B cell (primary cell): ENCODE data around the gene LEMD2. TPM values are rescaled to one million over a fixed set of nuclear protein-coding genes. Genes with fewer than 3 reads are reported as not detected.

Experiments
- ATAC-seq: fragments of 200-7000 bp; cut with Tn5 transposase; one replicate; pipeline ENCODE4 v1.10.0; 2021; ENCODE audit warnings: low read depth, mild to moderate bottlenecking, moderate number of reproducible peaks, moderate library complexity
- CTCF ChIA-PET: fragments of 350-600 bp; sonication (Branson Sonifier 250); formaldehyde crosslinking; loops from one replicate; lab custom pipeline; 2021; ENCODE audit warnings: antibody characterized with exemption, inconsistent platforms; lab: Charles Lee
- POLR2A ChIA-PET: fragments of 350-600 bp; sonication (Branson Sonifier 250); formaldehyde crosslinking; loops from one replicate; lab custom pipeline; 2021; ENCODE audit warnings: antibody characterized with exemption; lab: Charles Lee
- DNase-seq: peaks from one replicate; pipeline ENCODE4 v3.0.0; 2013
- H2AFZ ChIP-seq: 2 replicates; pipeline ENCODE4 v1.6.1; 2012; ENCODE audit warnings: mild to moderate bottlenecking, low read depth, low read length; ENCODE audit not compliant: insufficient read depth, poor library complexity, severe bottlenecking
- H3K27ac ChIP-seq, 2 donors: 1 replicate in 1 of 2; 2 replicates in 1 of 2; pipeline ENCODE4 v1.5.1; 2012 to 2013; ENCODE audit warnings: low read length in 2 of 2, mild to moderate bottlenecking in 2 of 2, moderate library complexity in 1 of 2
- H3K27me3 ChIP-seq, 4 experiments: fragments of 200-600 bp in 1 of 4; sonication (generic) in 1 of 4; replicated peaks in 1 of 4; 1 replicate in 2 of 4; 2 replicates in 2 of 4; pipeline versions ENCODE4 v1.6.1 to v1.7.0; 2013 to 2016; ENCODE audit warnings: low read length in 3 of 4, mild to moderate bottlenecking in 2 of 4, mixed read lengths in 1 of 4, moderate library complexity in 1 of 4; ENCODE audit not compliant: insufficient read depth in 4 of 4, control insufficient read depth in 3 of 4; ENCODE audit errors: control extremely low read depth in 1 of 4
- H3K36me3 ChIP-seq, 2 experiments: replicated peaks in 1 of 2; 1 replicate in 1 of 2; 2 replicates in 1 of 2; pipeline versions ENCODE4 v1.6.1 to v1.7.1; 2013; ENCODE audit warnings: low read length in 1 of 2; ENCODE audit not compliant: insufficient read depth in 2 of 2, control insufficient read depth in 1 of 2; ENCODE audit errors: control extremely low read depth in 1 of 2, extremely low read depth in 1 of 2
- H3K4me1 ChIP-seq, 2 donors: fragments of 200-600 bp in 1 of 2; sonication (generic) in 1 of 2; 1 replicate in 1 of 2; 2 replicates in 1 of 2; pipeline versions ENCODE4 v1.5.1 to v1.6.1; 2013 to 2017; ENCODE audit warnings: low read length in 2 of 2; ENCODE audit not compliant: control insufficient read depth in 2 of 2, insufficient read depth in 2 of 2
- H3K4me2 ChIP-seq: replicated peaks from 2 replicates; pipeline ENCODE3; 2012; ENCODE audit warnings: mild to moderate bottlenecking, low read depth, low read length; ENCODE audit not compliant: poor library complexity, severe bottlenecking
- H3K4me3 ChIP-seq, 5 experiments: fragments of 200-600 bp in 1 of 5; sonication (generic) in 1 of 5; 1 replicate in 3 of 5; 2 replicates in 2 of 5; pipeline versions ENCODE4 v1.5.1 to v1.7.0; 2011 to 2016; ENCODE audit warnings: low read length in 4 of 5, mild to moderate bottlenecking in 4 of 5, low read depth in 2 of 5, control low read depth in 1 of 5, moderate library complexity in 1 of 5; ENCODE audit not compliant: insufficient read depth in 1 of 5; ENCODE audit errors: control extremely low read depth in 1 of 5, extremely low read depth in 1 of 5
- H3K79me2 ChIP-seq: fragments of 200-600 bp; sonication (generic); one replicate; pipeline ENCODE4 v1.6.0; 2016; ENCODE audit warnings: low read length; ENCODE audit not compliant: control insufficient read depth, insufficient read depth
- H3K9ac ChIP-seq: fragments of 200-600 bp; sonication (generic); 2 replicates; pipeline ENCODE4 v1.6.1; 2017; ENCODE audit warnings: mild to moderate bottlenecking, low read length, moderate library complexity
- H3K9me3 ChIP-seq, 3 donors: one replicate each; pipeline versions ENCODE4 v1.6.1 to v1.7.1; 2013; ENCODE audit warnings: low read length in 2 of 3; ENCODE audit not compliant: control insufficient read depth in 2 of 3, insufficient read depth in 1 of 3; ENCODE audit errors: control extremely low read depth in 1 of 3
- H4K20me1 ChIP-seq: 2 replicates; pipeline ENCODE4 v1.6.0; 2012; ENCODE audit warnings: mild to moderate bottlenecking, low read length; ENCODE audit not compliant: insufficient read depth, control insufficient read depth, poor library complexity, severe bottlenecking
- H3K27ac Mint-ChIP-seq: one replicate; pipeline ENCODE4 v1.8.0; 2021; ENCODE audit warnings: mixed read lengths
- H3K27me3 Mint-ChIP-seq: one replicate; pipeline ENCODE4 v1.8.0; 2021; ENCODE audit warnings: mixed read lengths
- H3K4me1 Mint-ChIP-seq: one replicate; pipeline ENCODE4 v1.8.0; 2021; ENCODE audit warnings: mixed read lengths
- H3K4me3 Mint-ChIP-seq: one replicate; pipeline ENCODE4 v1.8.0; 2021; ENCODE audit warnings: mixed read lengths
- H3K9me3 Mint-ChIP-seq: one replicate; pipeline ENCODE4 v1.8.0; 2022; ENCODE audit warnings: mixed read lengths; ENCODE audit not compliant: insufficient read depth
- CTCF ChIP-seq: fragments of 200-600 bp; IDR thresholded peaks from one replicate; pipeline ENCODE4 v1.8.0; 2022; ENCODE audit warnings: antibody characterized with exemption, mild to moderate bottlenecking
- EZH2 ChIP-seq: IDR thresholded peaks from 2 replicates; pipeline ENCODE4 v1.6.1; 2012; ENCODE audit warnings: borderline replicate concordance, low read depth, mild to moderate bottlenecking, moderate library complexity, low read length; ENCODE audit not compliant: insufficient read depth, poor library complexity, severe bottlenecking
- WGBS: methylation state at CpG from one replicate; pipeline ENCODE4 v1.1.5; 2013; ENCODE audit warnings: missing lambda C conversion rate; ENCODE audit not compliant: insufficient coverage; 5-methylcytosine and 5-hydroxymethylcytosine counted together
- intact Hi-C: fragments of 100-400 bp; cut with micrococcal nuclease; formaldehyde crosslinking; loops from one replicate; pipeline ENCODE4 v1.10.0; 2022
- polyA plus RNA-seq: library from polyadenylated mRNA; depleted of rRNA; stranded (reverse); fragments of >200 nt; gene quantifications from 2 replicates; pipeline ENCODE4 v1.2.3, GENCODE V29; 2012
- total RNA-seq, 2 donors: library from RNA; stranded (reverse); fragments of 120-200 nt in 1 of 2; gene quantifications; 1 replicate in 1 of 2; 2 replicates in 1 of 2; pipeline versions ENCODE4 v1.2.3 to v1.2.4, GENCODE V29; 2013 to 2022

LEMD2 gene
- total and polyA plus RNA-seq, 2 donors (not counting 1 experiment from before 2014, with no cell fraction given) = 58.7 to 113 TPM

DNA sequence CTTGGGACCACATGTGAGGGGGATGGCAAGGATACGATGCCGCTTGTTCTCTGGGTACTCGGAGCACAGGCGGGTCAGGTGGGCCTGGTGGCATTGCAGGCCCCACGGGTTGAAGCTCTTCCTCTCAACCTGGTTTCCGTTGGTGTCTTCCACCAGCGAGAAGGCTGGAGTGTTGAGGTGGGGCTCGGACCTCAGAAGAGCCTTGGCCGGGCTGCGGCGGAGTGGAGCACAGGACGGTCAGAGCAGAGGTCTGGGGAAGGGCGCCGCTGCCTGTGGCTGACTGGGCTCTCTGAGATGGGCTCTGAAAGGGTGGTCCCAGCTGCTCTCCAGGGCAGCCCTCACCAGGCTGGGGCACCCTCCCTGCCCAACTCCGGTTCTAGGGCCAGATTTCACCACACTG is 62.2 kb downstream of the LEMD2 start:
- Histone ChIP-seq H2AFZ (no peak overlapping the region), H3K4me2 (no peak overlapping the region), H3K27ac (no peak overlapping the region), H3K27me3 (no peaks in the 10 kb centered on the region), H3K36me3 (no peaks in the 10 kb centered on the region), H3K9ac (no peak overlapping the region), H3K9me3 (no peaks in the 10 kb centered on the region), H4K20me1 (no peaks in the 10 kb centered on the region), H3K4me3 (no peak overlapping the region), H3K4me1 (peaks cover 0 to 10% of the 10 kb centered on the region in 2 donors), H3K79me2 (no peaks in the 10 kb centered on the region)
- ChIA-PET CTCF (interaction anchor here (0.9 to 1.3 kb wide), 2 partner anchors 13 to 17 kb away, joined by 4 to 5 read pairs; no protein-coding TSS in a partner anchor), POLR2A (no interaction called here)
- H3K4me1 Mint-ChIP-seq = peaks cover 19% of the 10 kb centered on the region
- peaks cover 31% of the 10 kb centered on the region for H3K27me3 Mint-ChIP-seq
- no peaks in the 10 kb centered on the region for H3K9me3 Mint-ChIP-seq
- intact Hi-C loops = no loop called here
- no peak for TF ChIP-seq CTCF
- no peak for TF ChIP-seq EZH2
- ATAC-seq = no peak
- no peak overlapping the region for H3K4me3 Mint-ChIP-seq
- WGBS = 96% methylated on average over 14 of the region's 15 CpGs
- H3K27ac Mint-ChIP-seq = no peak overlapping the region
- no peak for DNase-seq

GRCh38 chr6:33725891-33726673 is 62.8 kb downstream of the LEMD2 start:
- no peak overlapping the region for H3K9ac ChIP-seq
- H3K4me2 ChIP-seq = no peak overlapping the region
- no peak overlapping the region for H2AFZ ChIP-seq
- WGBS = 83% methylated on average over 3 of the region's 7 CpGs
- peaks cover 6 to 16% of the 10 kb centered on the region in 2 donors for H3K4me1 ChIP-seq
- H3K36me3 ChIP-seq = no peaks in the 10 kb centered on the region
- Mint-ChIP-seq H3K9me3 (no peaks in the 10 kb centered on the region), H3K4me3 (no peak overlapping the region), H3K27me3 (peaks cover 36% of the 10 kb centered on the region), H3K4me1 (peaks cover 25% of the 10 kb centered on the region), H3K27ac (no peak overlapping the region)
- no peak overlapping the region for H3K27ac ChIP-seq
- H3K79me2 ChIP-seq = no peaks in the 10 kb centered on the region
- H3K4me3 ChIP-seq = no peak overlapping the region
- H3K27me3 ChIP-seq = no peaks in the 10 kb centered on the region
- ATAC-seq (no peak), DNase-seq (no peak)
- TF ChIP-seq CTCF (no peak), EZH2 (no peak)
- ChIA-PET POLR2A (no interaction called here), CTCF (interaction anchor here (1.0 to 1.3 kb wide), 3 partner anchors 13 to 46 kb away, joined by 4 to 5 read pairs (median 5); no protein-coding TSS in a partner anchor)
- no peaks in the 10 kb centered on the region for H4K20me1 ChIP-seq
- intact Hi-C loops = no loop called here
- H3K9me3 ChIP-seq = no peaks in the 10 kb centered on the region
